NCI-H2107 (cell line): ENCODE measurements around the gene LIPJ.

Source experiments
- DNase-seq: peaks from one replicate; lab custom pipeline; 2025; lab: John Stamatoyannopoulos, UW

LIPJ gene

GRCh38 chr10:88598055-88598454 lies 11.5 kb downstream of the LIPJ start:
- DNase-seq: no peak

DNA sequence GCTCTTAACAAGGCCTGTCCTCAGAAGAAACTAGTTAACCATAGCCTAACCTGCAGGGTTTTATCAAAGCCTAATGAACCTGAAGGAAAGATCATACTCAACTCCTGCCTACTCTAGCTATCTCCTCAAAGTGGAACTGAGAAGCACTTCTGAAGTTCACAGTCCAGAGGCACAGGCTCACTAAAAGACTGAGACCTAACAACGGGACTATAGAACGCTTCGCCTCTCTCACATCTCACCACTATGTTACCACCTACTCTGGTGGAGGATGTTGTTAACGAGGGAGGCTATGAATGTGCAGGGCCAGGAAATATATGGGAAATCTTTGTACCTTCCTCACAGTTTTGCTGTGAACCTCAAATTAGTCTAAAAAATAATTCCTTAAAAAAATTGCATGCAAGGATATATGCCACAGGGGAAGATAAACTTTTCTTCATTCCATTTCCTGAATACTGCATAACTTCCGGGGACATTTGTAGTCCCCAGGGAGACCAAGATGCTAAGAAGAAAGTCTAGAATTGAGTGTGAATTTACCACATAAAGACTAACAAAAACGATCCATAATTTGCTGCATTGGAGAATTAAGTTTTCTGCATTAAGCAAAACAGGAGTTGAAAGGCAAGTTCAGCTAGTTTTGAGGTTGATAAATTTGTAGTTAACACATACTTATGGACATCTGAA lies 21.6 kb downstream of the LIPJ start:
- DNase-seq: no peak

DNA sequence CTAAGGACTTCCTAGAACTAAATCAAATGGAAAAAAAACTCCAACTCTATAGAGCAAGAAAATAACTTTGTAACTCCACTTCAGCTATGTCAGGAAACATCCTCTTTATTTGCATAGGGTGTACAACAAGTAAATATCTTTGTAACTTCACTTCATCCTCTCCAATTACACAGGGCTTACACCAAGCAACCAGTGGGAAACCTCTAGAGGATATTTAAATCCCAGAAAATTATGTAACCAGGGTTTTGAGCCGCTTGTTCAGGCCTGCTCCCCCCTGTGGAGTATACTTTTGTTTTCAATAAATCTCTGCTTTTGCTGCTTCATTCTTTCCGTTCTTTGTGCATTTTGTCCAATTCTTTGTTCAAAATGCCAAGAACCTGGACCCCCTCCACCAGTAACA lies 22.2 kb downstream of the LIPJ start:
- DNase-seq: no peak

DNA sequence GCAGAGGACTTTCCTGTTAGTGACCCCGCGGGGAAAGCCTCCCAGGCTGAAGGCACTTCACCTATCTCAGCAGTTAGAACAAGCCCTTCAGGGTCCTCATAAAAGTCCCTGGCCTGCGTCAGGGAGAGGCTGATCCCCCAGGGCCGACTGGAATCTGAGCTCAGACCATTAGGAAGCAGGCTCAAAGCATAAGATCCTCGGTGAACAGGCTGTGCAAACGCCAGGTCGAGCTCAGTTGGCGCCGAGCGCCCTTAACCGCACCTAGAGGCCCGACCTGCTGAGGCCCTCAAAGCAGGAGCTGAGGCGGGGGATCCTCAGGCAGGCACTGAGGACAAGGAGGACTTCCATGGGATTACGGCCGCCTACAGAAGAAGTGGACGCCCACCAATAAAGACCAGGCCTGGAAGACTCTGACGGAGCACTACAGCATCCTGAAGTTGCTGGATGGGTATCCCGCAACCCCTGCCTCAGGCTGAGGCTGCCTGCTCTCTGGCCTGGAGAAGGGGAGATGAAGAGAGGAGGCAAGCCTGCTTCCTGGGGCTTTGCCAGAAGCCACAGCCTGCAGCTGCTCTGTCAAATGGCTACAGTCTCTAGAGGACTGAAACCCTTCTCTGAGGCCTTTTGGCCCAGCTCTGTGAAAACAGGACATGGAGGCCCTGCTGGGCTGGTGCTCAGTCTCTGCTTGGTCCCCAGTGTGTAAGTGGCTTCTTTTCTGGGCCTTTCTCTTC lies 29.9 kb downstream of the LIPJ start:
- DNase-seq: no peak

GRCh38 chr10:88617772-88618300 lies 31.3 kb downstream of the LIPJ start:
- no peak for DNase-seq

DNA sequence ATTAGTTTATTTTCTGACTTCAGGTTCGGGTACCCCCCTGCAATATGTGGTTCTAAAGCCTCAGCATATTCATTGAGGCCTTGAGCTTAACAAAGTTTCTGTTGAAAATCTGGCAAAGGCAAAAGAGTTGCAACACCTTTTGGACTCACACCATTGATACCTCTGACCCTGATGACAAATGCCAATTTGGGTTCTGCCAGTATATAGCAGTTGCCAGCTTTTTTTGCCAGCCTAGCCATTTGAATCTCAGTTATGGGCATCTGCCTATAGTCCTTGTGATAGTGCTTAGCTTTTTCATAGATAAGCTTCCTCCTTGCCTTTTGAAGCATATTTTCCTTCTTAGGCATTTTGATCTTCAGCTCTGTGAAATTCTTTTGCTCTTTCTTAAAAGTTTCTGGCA lies 31.9 kb downstream of the LIPJ start:
- no peak for DNase-seq

- DNase-seq: no peak
These were observed 33.9 kb downstream of the LIPJ start for GRCh38 chr10:88620441-88620840.

GRCh38 chr10:88623835-88624234 lies 37.3 kb downstream of the LIPJ start:
- DNase-seq: no peak

DNA sequence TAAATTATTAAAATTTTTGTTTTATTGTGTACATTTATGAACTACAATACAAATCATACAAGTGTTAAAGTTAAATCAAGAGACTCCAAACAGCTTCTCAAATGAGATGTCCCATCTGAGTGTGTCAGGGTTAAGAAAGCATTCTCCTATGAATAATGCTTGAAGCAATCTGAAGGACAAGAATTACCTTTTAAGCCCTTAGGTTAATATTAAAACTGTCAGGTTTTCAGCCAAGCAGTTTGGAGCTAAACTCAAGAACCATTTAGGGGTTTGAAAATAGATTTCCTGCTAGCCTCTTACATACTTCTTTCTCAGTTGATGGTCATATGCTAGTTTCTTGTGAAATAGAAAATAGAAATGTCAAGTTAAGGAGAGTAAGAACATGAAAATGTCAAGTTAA lies 38.3 kb downstream of the LIPJ start:
- no peak for DNase-seq

DNA sequence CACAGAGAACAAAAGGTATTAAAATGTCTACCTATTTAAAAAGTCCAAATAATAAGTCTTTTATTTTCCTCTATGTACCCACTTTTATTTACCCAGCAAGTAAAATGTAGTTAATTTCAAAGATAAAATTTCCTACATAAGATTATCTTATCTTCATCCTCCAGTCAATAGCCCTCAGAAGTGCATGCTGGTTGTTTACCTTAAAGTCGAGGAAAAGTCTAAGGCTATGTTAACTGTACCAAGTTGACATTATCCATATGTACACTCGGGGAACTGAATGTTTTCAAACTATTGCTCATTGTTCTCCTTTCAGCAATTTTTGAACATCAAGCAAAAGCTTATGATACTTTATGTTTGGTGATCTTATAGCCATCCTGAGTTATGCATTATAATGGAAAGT lies 53.6 kb downstream of the LIPJ start:
- no peak for DNase-seq

- DNase-seq: no peak
These were observed 55.6 kb downstream of the LIPJ start for GRCh38 chr10:88642209-88642608.

- no peak for DNase-seq
These were observed 56.4 kb downstream of the LIPJ start for GRCh38 chr10:88642963-88643362.

DNA sequence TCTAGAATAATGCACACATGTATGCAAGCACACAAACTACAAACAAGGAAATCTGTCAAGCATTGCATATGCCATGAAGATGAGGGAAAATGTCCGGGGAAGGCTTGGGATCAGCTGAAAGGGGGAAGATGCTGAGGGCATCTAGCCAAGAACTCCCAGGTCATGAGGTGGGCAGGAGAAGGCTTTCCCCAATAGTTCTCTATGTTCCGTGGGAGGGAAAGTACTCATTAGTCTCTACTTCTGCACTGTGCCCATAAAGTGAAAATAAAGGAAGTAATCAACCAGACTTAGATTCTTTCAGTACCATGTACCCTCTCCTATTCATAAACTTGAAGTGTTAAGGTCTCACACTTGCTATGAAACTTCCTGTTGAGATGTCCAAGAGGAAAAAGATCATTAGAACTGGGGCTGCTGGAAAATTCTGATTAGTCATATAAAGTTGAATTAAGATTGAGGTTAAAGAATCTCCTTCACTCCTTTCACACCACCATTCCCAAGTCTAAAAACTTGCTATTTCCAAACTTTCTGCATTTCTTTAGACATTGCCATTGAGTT lies 60.6 kb downstream of the LIPJ start:
- DNase-seq: no peak

DNA sequence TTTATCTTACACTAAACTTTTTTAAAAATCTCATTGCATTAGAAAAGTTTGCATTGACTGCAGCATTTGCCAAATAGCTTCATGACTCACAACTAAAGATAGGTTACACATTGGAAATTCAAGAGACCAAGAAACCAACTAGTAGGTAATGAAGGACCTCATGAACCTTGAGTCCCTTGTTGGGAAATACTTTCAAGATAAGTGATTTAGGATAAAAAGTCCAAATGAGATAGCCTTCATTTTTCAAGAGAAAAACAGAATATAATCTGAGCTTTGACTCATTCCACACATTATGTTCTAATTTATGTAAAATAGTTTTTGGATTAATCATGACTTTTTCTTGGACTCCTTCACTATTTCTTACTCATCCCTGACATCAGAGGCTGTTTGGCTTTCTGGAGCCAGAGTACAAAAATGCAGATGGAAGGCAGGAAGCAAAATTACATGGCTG lies 64.6 kb downstream of the LIPJ start:
- no peak for DNase-seq

- no peak for DNase-seq
These were observed 66.1 kb downstream of the LIPJ start for GRCh38 chr10:88652616-88653015.
